Smooth muscle cell (in vitro differentiated cells): Measurements from ENCODE around the gene BATF2. TPM values are rescaled to one million over a fixed set of nuclear protein-coding genes. Genes with fewer than 3 reads are reported as not detected.

ENCODE experiments used
- DNase-seq: peaks from one replicate; lab custom pipeline; 2025; ENCODE audit not compliant: unreplicated experiment; lab: John Stamatoyannopoulos, UW
- H2AFZ ChIP-seq: fragments of 200-600 bp; sonication (generic); 2 replicates; pipeline ENCODE4 v1.6.0; 2016; ENCODE audit warnings: antibody characterized with exemption, low read depth, mild to moderate bottlenecking
- H3F3A ChIP-seq: fragments of 200-600 bp; sonication (generic); 2 replicates; pipeline ENCODE4 v1.6.0; 2017; ENCODE audit warnings: antibody characterized with exemption, low read depth
- H3K27ac ChIP-seq: fragments of 200-600 bp; sonication (generic); 2 replicates; pipeline ENCODE4 v1.5.1; 2016; ENCODE audit warnings: low read depth, mild to moderate bottlenecking
- H3K27me3 ChIP-seq: fragments of 200-600 bp; sonication (generic); 2 replicates; pipeline ENCODE4 v1.6.1; 2016; ENCODE audit warnings: low read depth, mild to moderate bottlenecking
- H3K36me3 ChIP-seq: fragments of 200-600 bp; sonication (generic); 2 replicates; pipeline ENCODE4 v1.5.1; 2016; ENCODE audit warnings: low read depth
- H3K4me1 ChIP-seq: fragments of 200-600 bp; sonication (generic); 2 replicates; pipeline ENCODE4 v1.5.1; 2016; ENCODE audit warnings: low read depth
- H3K4me2 ChIP-seq: fragments of 200-600 bp; sonication (generic); 2 replicates; pipeline ENCODE4 v1.6.0; 2016; ENCODE audit warnings: mild to moderate bottlenecking
- H3K4me3 ChIP-seq: fragments of 200-600 bp; sonication (generic); 2 replicates; pipeline ENCODE4 v1.5.1; 2016; ENCODE audit warnings: mild to moderate bottlenecking
- H3K79me2 ChIP-seq: fragments of 200-600 bp; sonication (generic); 2 replicates; pipeline ENCODE4 v1.6.0; 2016; ENCODE audit warnings: low read depth, mild to moderate bottlenecking
- H3K9ac ChIP-seq: fragments of 200-600 bp; sonication (generic); 2 replicates; pipeline ENCODE4 v1.6.0; 2016; ENCODE audit warnings: low read depth
- H3K9me3 ChIP-seq: fragments of 200-600 bp; sonication (generic); replicated peaks from 2 replicates; pipeline ENCODE4 v1.5.1; 2016; ENCODE audit warnings: low read depth
- H4K20me1 ChIP-seq: fragments of 200-600 bp; sonication (generic); 2 replicates; pipeline ENCODE4 v1.6.0; 2016; ENCODE audit warnings: low read depth
- CTCF ChIP-seq: fragments of 200-600 bp; sonication (generic); IDR thresholded peaks from 2 replicates; pipeline ENCODE4 v1.5.1; 2017; ENCODE audit warnings: borderline replicate concordance, mild to moderate bottlenecking, antibody characterized with exemption; ENCODE audit not compliant: insufficient read depth, poor library complexity, severe bottlenecking
- WGBS: methylation state at CpG from one replicate; pipeline ENCODE4 v1.1.7; 2016; ENCODE audit warnings: low lambda C conversion rate; 5-methylcytosine and 5-hydroxymethylcytosine counted together
- polyA plus RNA-seq: library from polyadenylated mRNA; unstranded; fragments of >200 nt; fragmentation: Nextera tagmentation; extraction: Ambion mirVana; gene quantifications from 2 replicates; pipeline ENCODE4 v1.2.1, GENCODE V29; 2016
- total RNA-seq: library from RNA; depleted of rRNA; stranded (reverse); fragments of >200 nt; gene quantifications from 2 replicates; pipeline ENCODE4 v1.2.3, GENCODE V29; 2014

BATF2 gene
- total and polyA plus RNA-seq, 2 experiments from 2014 or later, result 0.41 TPM; not detected in 1

- DNase-seq, result no peak
- H3K9me3 ChIP-seq, result no peaks in the 10 kb centered on the region
- no peaks in the 10 kb centered on the region for H3K36me3 ChIP-seq
- no peak for TF ChIP-seq CTCF
- no peak overlapping the region for H2AFZ ChIP-seq
- H3K4me1 ChIP-seq, result no peaks in the 10 kb centered on the region
- H3K27me3 ChIP-seq, result no peaks in the 10 kb centered on the region
- H4K20me1 ChIP-seq, result no peaks in the 10 kb centered on the region
- no peak overlapping the region for H3K27ac ChIP-seq
- no peak overlapping the region for H3K9ac ChIP-seq
- H3K4me3 ChIP-seq, result no peak overlapping the region
- H3K4me2 ChIP-seq, result no peak overlapping the region
- peaks cover 5% of the 10 kb centered on the region for H3F3A ChIP-seq
- peaks cover 3% of the 10 kb centered on the region for H3K79me2 ChIP-seq
- WGBS, result 98% methylated on average over 6 of the region's 6 CpGs
Observed at GRCh38 chr11:65036931-65037330, 40.2 kb upstream of the BATF2 start.

GRCh38 chr11:65035579-65035978, 38.8 kb upstream of the BATF2 start:
- Histone ChIP-seq H3K27ac (no peak overlapping the region), H3K4me3 (no peak overlapping the region), H4K20me1 (no peaks in the 10 kb centered on the region), H3F3A (peaks cover 5% of the 10 kb centered on the region), H3K79me2 (no peaks in the 10 kb centered on the region), H3K36me3 (no peaks in the 10 kb centered on the region), H3K4me1 (no peaks in the 10 kb centered on the region), H2AFZ (no peak overlapping the region), H3K9me3 (no peaks in the 10 kb centered on the region), H3K4me2 (no peak overlapping the region), H3K27me3 (no peaks in the 10 kb centered on the region), H3K9ac (no peak overlapping the region)
- no peak for DNase-seq
- WGBS, result 93% methylated on average over 11 of the region's 11 CpGs
- TF ChIP-seq CTCF, result no peak

GRCh38 chr11:65034423-65034822, 37.7 kb upstream of the BATF2 start:
- no peaks in the 10 kb centered on the region for H3K27me3 ChIP-seq
- H3K4me2 ChIP-seq, result no peak overlapping the region
- no peak overlapping the region for H3K4me3 ChIP-seq
- no peak overlapping the region for H3K9ac ChIP-seq
- WGBS, result 98% methylated on average over 2 of the region's 2 CpGs
- H3K36me3 ChIP-seq, result no peaks in the 10 kb centered on the region
- DNase-seq, result no peak
- no peak overlapping the region for H3K27ac ChIP-seq
- H4K20me1 ChIP-seq, result no peaks in the 10 kb centered on the region
- peaks cover 5% of the 10 kb centered on the region for H3K79me2 ChIP-seq
- no peaks in the 10 kb centered on the region for H3K9me3 ChIP-seq
- H3F3A ChIP-seq, result no peaks in the 10 kb centered on the region
- TF ChIP-seq CTCF, result no peak
- no peak overlapping the region for H2AFZ ChIP-seq
- no peaks in the 10 kb centered on the region for H3K4me1 ChIP-seq

GRCh38 chr11:65032216-65032615, 35.4 kb upstream of the BATF2 start:
- Histone ChIP-seq H3K4me3 (no peak overlapping the region), H3F3A (no peaks in the 10 kb centered on the region), H3K27ac (no peak overlapping the region), H3K9ac (no peak overlapping the region), H3K4me2 (no peak overlapping the region), H3K36me3 (no peaks in the 10 kb centered on the region), H2AFZ (no peak overlapping the region), H3K79me2 (peaks cover 6% of the 10 kb centered on the region), H3K27me3 (no peaks in the 10 kb centered on the region), H3K4me1 (peaks cover 5% of the 10 kb centered on the region), H3K9me3 (no peaks in the 10 kb centered on the region), H4K20me1 (no peaks in the 10 kb centered on the region)
- WGBS, result 86% methylated on average over 13 of the region's 13 CpGs
- DNase-seq, result no peak
- no peak for TF ChIP-seq CTCF
